Measurements from ENCODE around the gene LSAMP. TPM values are rescaled to one million over a fixed set of nuclear protein-coding genes. Genes with fewer than 3 reads are reported as not detected.

LSAMP gene
- total and polyA plus RNA-seq, 2 experiments from 2014 or later, result 4.6 to 6.0 TPM

- H3K4me1 ChIP-seq (ENCODE audit: low read depth), result peaks cover 2% of the 10 kb centered on the region
- H3K9me3 ChIP-seq (ENCODE audit: low read depth), result no peaks in the 10 kb centered on the region
- H3K27me3 ChIP-seq, result no peaks in the 10 kb centered on the region
- no peak overlapping the region for H3K4me3 ChIP-seq
- H3K27ac ChIP-seq, result no peak overlapping the region
- DNase-seq (ENCODE audit: low read depth in 1 of 2, low spot score in 1 of 2), result no peak
- H3K36me3 ChIP-seq, result no peaks in the 10 kb centered on the region
- peak; percentile 27 for TF ChIP-seq CTCF (IDR thresholded peaks at IDR 0.05; ENCODE audit: low read depth, low read length)
Observed at GRCh38 chr3:115913069-115913686, 532.1 kb downstream of the LSAMP start.

DNA sequence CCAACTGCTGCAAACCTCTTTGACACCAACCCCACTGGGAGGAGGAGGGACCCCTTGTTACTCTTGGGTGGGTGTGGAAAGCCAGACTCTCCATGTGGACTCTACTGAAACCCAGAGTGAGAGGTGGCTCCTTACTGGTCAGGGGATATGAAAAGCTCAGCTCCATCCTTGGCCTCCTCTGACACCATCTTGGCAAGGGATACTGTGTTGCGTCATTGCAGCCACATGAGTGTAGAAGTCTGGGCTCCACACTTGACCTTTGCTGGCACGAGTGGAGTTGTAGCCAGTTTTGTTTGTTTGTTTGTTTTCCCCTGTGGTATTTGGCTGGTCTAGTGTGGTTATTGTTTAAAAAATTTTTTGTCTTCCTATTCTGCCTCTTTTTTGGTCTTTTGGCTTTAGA lies 532.9 kb downstream of the LSAMP start:
- peak in 1 of 2 donors; percentile 43 for DNase-seq (ENCODE audit: low read depth in 1 of 2, low spot score in 1 of 2)
- Histone ChIP-seq H3K27ac (no peak overlapping the region), H3K9me3 (ENCODE audit: low read depth) (no peaks in the 10 kb centered on the region), H3K36me3 (no peaks in the 10 kb centered on the region), H3K4me3 (no peak overlapping the region), H3K4me1 (ENCODE audit: low read depth) (no peaks in the 10 kb centered on the region), H3K27me3 (no peaks in the 10 kb centered on the region)
- TF ChIP-seq CTCF (IDR thresholded peaks at IDR 0.05; ENCODE audit: low read depth, low read length), result no peak

- TF ChIP-seq CTCF (IDR thresholded peaks at IDR 0.05; ENCODE audit: low read depth, low read length), result no peak
- no peak overlapping the region for H3K4me3 ChIP-seq
- H3K9me3 ChIP-seq (ENCODE audit: low read depth), result no peaks in the 10 kb centered on the region
- no peaks in the 10 kb centered on the region for H3K27me3 ChIP-seq
- no peaks in the 10 kb centered on the region for H3K36me3 ChIP-seq
- H3K27ac ChIP-seq, result no peak overlapping the region
- H3K4me1 ChIP-seq (ENCODE audit: low read depth), result no peaks in the 10 kb centered on the region
- DNase-seq (ENCODE audit: low read depth in 1 of 2, low spot score in 1 of 2), result no peak
Observed at GRCh38 chr3:115905871-115906270, 539.4 kb downstream of the LSAMP start.

GRCh38 chr3:115903843-115904242 lies 541.4 kb downstream of the LSAMP start:
- Histone ChIP-seq H3K4me3 (no peak overlapping the region), H3K9me3 (ENCODE audit: low read depth) (no peaks in the 10 kb centered on the region), H3K4me1 (ENCODE audit: low read depth) (no peaks in the 10 kb centered on the region), H3K36me3 (no peaks in the 10 kb centered on the region), H3K27me3 (no peaks in the 10 kb centered on the region), H3K27ac (no peak overlapping the region)
- TF ChIP-seq CTCF (IDR thresholded peaks at IDR 0.05; ENCODE audit: low read depth, low read length), result no peak
- no peak for DNase-seq (ENCODE audit: low read depth in 1 of 2, low spot score in 1 of 2)

DNA sequence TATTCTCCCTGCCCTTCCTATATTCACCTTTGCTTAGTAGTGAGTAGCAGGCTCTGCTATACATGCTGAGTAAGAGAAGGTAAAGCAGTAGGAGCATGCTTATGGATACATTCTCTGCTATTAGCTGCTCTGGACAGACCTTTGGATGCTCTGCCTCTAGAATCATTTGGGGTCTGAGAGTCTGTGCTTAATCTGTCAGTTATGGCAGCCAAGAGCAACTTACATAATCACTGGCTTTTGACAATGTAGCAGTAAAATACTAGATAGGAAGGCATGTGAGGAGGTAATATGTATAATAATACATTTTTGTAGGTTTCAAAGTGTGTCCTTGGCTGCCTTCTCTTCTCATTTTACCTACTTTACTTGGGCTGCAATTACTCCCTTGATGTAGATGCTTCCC lies 544.3 kb downstream of the LSAMP start:
- no peaks in the 10 kb centered on the region for H3K27me3 ChIP-seq
- DNase-seq (ENCODE audit: low read depth in 1 of 2, low spot score in 1 of 2), result no peak
- H3K4me1 ChIP-seq (ENCODE audit: low read depth), result no peaks in the 10 kb centered on the region
- no peaks in the 10 kb centered on the region for H3K9me3 ChIP-seq (ENCODE audit: low read depth)
- no peak overlapping the region for H3K27ac ChIP-seq
- TF ChIP-seq CTCF (IDR thresholded peaks at IDR 0.05; ENCODE audit: low read depth, low read length), result no peak
- H3K36me3 ChIP-seq, result no peaks in the 10 kb centered on the region
- no peak overlapping the region for H3K4me3 ChIP-seq
